Astrocyte (in vitro differentiated cells and primary cell): Measurements from ENCODE around the gene PDE6B. TPM values are rescaled to one million over a fixed set of nuclear protein-coding genes. Genes with fewer than 3 reads are reported as not detected.

Experiments used
- DNase-seq: peaks from one replicate; pipeline ENCODE4 v3.0.0-alpha.2; 2010; ENCODE audit warnings: low read depth
- FAIRE-seq: peaks from 2 replicates; lab custom pipeline; 2011; peaks lifted over from hg19 to GRCh38; lab: Jason Lieb, UNC
- H2AFZ ChIP-seq: 2 replicates; pipeline ENCODE4 v1.6.0; 2012; ENCODE audit warnings: low read depth, low read length, inconsistent platforms
- H3K27ac ChIP-seq: 2 replicates; pipeline ENCODE4 v1.5.1; 2011; ENCODE audit warnings: low read depth, low read length, inconsistent platforms
- H3K27me3 ChIP-seq: 2 replicates; pipeline ENCODE4 v1.6.0; 2011; ENCODE audit warnings: low read length, inconsistent platforms; ENCODE audit not compliant: insufficient read depth
- H3K36me3 ChIP-seq: 2 replicates; pipeline ENCODE4 v1.5.1; 2011; ENCODE audit warnings: low read length, inconsistent platforms; ENCODE audit not compliant: insufficient read depth
- H3K4me1 ChIP-seq: 2 replicates; pipeline ENCODE4 v1.5.1; 2011; ENCODE audit warnings: low read length, inconsistent platforms; ENCODE audit not compliant: insufficient read depth
- H3K4me2 ChIP-seq: 2 replicates; pipeline ENCODE4 v1.6.0; 2012; ENCODE audit warnings: low read length, inconsistent platforms
- H3K4me3 ChIP-seq: 2 replicates; pipeline ENCODE4 v1.5.1; 2011; ENCODE audit warnings: low read depth, mild to moderate bottlenecking, low read length, inconsistent platforms; ENCODE audit not compliant: insufficient read depth
- H3K79me2 ChIP-seq: 2 replicates; pipeline ENCODE4 v1.6.0; 2012; ENCODE audit warnings: mild to moderate bottlenecking, low read length, inconsistent platforms; ENCODE audit not compliant: insufficient read depth
- H3K9ac ChIP-seq: 2 replicates; pipeline ENCODE4 v1.6.0; 2012; ENCODE audit warnings: mild to moderate bottlenecking, low read length, inconsistent platforms
- H3K9me3 ChIP-seq: 2 replicates; pipeline ENCODE4 v1.5.1; 2012; ENCODE audit warnings: low read depth, mild to moderate bottlenecking, low read length, inconsistent platforms; ENCODE audit not compliant: insufficient read depth
- H4K20me1 ChIP-seq: 2 replicates; pipeline ENCODE4 v1.6.0; 2012; ENCODE audit warnings: low read length, inconsistent platforms; ENCODE audit not compliant: insufficient read depth
- H3K27ac Mint-ChIP-seq: one replicate; pipeline ENCODE4 v1.8.0; 2021; ENCODE audit warnings: mild to moderate bottlenecking, mixed read lengths; ENCODE audit not compliant: unreplicated experiment
- H3K27me3 Mint-ChIP-seq: one replicate; pipeline ENCODE4 v1.8.0; 2021; ENCODE audit warnings: low read depth, mixed read lengths; ENCODE audit not compliant: unreplicated experiment
- H3K36me3 Mint-ChIP-seq: one replicate; pipeline ENCODE4 v1.8.0; 2021; ENCODE audit warnings: low read depth, mixed read lengths; ENCODE audit not compliant: unreplicated experiment
- H3K4me1 Mint-ChIP-seq: one replicate; pipeline ENCODE4 v1.8.0; 2021; ENCODE audit warnings: low read depth, mixed read lengths; ENCODE audit not compliant: unreplicated experiment
- H3K4me3 Mint-ChIP-seq: one replicate; pipeline ENCODE4 v1.8.0; 2021; ENCODE audit warnings: mild to moderate bottlenecking, moderate library complexity, mixed read lengths; ENCODE audit not compliant: unreplicated experiment
- H3K9me3 Mint-ChIP-seq: one replicate; pipeline ENCODE4 v1.8.0; 2021; ENCODE audit warnings: mild to moderate bottlenecking, mixed read lengths; ENCODE audit not compliant: unreplicated experiment
- EZH2 ChIP-seq: IDR thresholded peaks from 2 replicates; pipeline ENCODE4 v1.6.1; 2012; ENCODE audit warnings: mild to moderate bottlenecking, low read length, inconsistent platforms; ENCODE audit not compliant: insufficient read depth
- total RNA-seq: library from RNA; stranded (reverse); gene quantifications from 2 replicates; pipeline ENCODE4 v1.2.1, GENCODE V29; 2021
- TF ChIP-seq, protein P1 (sequence below): IDR thresholded peaks from 2 replicates; pipeline ENCODE4 v1.5.1; 2011; ENCODE audit warnings: low read depth, mild to moderate bottlenecking, inconsistent platforms, low read length, moderate library complexity; ENCODE audit not compliant: insufficient read depth

The PDE6B gene
- total RNA-seq, 1 donor from 2014 or later, result 2.8 TPM

- no peak overlapping the region for H3K4me3 ChIP-seq
- H3K4me2 ChIP-seq, result no peak overlapping the region
- H2AFZ ChIP-seq, result no peak overlapping the region
- H4K20me1 ChIP-seq, result no peaks in the 10 kb centered on the region
- H3K79me2 ChIP-seq, result no peaks in the 10 kb centered on the region
- Mint-ChIP-seq H3K36me3 (no peaks in the 10 kb centered on the region), H3K4me1 (peaks cover 2% of the 10 kb centered on the region), H3K27me3 (peaks cover 9% of the 10 kb centered on the region), H3K4me3 (no peak overlapping the region), H3K27ac (no peak overlapping the region), H3K9me3 (peaks cover 2% of the 10 kb centered on the region)
- no peaks in the 10 kb centered on the region for H3K36me3 ChIP-seq
- H3K4me1 ChIP-seq, result no peaks in the 10 kb centered on the region
- H3K27me3 ChIP-seq, result no peaks in the 10 kb centered on the region
- TF ChIP-seq, protein P1, sequence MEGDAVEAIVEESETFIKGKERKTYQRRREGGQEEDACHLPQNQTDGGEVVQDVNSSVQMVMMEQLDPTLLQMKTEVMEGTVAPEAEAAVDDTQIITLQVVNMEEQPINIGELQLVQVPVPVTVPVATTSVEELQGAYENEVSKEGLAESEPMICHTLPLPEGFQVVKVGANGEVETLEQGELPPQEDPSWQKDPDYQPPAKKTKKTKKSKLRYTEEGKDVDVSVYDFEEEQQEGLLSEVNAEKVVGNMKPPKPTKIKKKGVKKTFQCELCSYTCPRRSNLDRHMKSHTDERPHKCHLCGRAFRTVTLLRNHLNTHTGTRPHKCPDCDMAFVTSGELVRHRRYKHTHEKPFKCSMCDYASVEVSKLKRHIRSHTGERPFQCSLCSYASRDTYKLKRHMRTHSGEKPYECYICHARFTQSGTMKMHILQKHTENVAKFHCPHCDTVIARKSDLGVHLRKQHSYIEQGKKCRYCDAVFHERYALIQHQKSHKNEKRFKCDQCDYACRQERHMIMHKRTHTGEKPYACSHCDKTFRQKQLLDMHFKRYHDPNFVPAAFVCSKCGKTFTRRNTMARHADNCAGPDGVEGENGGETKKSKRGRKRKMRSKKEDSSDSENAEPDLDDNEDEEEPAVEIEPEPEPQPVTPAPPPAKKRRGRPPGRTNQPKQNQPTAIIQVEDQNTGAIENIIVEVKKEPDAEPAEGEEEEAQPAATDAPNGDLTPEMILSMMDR, result no peak
- no peak for TF ChIP-seq EZH2
- no peak overlapping the region for H3K9ac ChIP-seq
- FAIRE-seq, result no peak
- H3K9me3 ChIP-seq, result peaks cover 17% of the 10 kb centered on the region
- no peak for DNase-seq
- no peak overlapping the region for H3K27ac ChIP-seq
Measured at GRCh38 chr4:657834-658667, 32.7 kb downstream of the PDE6B start.

DNA sequence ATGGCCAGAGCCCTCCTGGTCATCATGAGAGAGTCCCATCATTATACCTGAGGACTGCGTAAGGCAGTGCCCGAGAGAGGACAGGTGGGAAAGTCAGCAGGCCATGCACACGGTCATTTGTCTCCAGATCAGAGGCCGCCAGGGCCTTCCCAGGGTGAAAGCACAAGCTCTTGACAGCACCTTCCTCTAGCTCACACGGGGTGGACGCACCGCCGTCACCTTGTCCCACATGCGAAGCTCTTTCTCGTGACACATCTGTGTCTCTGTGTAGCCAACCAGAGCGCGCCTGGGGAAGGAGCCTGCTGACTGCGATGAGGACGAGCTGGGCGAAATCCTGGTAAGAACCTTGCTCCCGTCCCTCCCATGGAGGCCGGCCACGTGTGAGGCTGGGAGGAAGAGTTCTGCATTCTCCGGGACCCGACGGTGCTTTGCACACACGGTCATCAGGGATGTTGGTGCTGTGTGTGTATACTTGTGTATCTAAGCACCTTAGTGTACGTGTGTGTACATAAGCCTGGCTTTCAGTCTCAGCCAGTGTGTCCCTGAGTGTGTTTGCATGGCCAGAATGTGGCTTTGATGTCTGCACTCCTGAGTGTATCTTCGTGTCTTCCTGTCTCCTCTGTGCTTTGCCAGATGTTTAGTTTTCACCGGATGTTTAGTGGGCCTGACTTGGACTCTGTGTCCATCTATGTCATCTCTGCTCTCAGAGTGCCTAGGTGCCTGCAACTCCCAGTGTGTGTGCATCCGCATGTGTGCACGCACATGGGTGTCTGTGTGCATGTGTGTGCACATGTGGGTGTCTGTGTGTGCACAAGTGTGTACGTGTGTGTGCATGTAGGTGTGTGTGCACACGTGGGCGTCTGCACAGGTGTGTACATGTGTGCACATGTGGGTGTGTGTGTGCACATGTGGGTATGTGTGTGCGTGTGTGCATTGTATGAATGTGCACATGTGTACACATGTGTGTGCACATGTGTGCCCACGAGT is 33.6 kb downstream of the PDE6B start:
- Mint-ChIP-seq H3K9me3 (peaks cover 2% of the 10 kb centered on the region), H3K4me1 (peaks cover 2% of the 10 kb centered on the region), H3K36me3 (no peaks in the 10 kb centered on the region), H3K27ac (no peak overlapping the region), H3K4me3 (no peak overlapping the region), H3K27me3 (peaks cover 9% of the 10 kb centered on the region)
- Histone ChIP-seq H3K27me3 (no peaks in the 10 kb centered on the region), H3K27ac (no peak overlapping the region), H3K4me1 (no peaks in the 10 kb centered on the region), H3K36me3 (no peaks in the 10 kb centered on the region), H2AFZ (no peak overlapping the region), H3K9ac (no peak overlapping the region), H3K9me3 (peaks cover 17% of the 10 kb centered on the region), H3K4me3 (no peak overlapping the region), H3K4me2 (no peak overlapping the region), H3K79me2 (no peaks in the 10 kb centered on the region), H4K20me1 (no peaks in the 10 kb centered on the region)
- no peak for TF ChIP-seq EZH2
- TF ChIP-seq, protein P1, result no peak
- FAIRE-seq, result no peak
- no peak for DNase-seq
